CD14-positive monocyte (primary cell): Measurements from ENCODE around the gene PPP1R16B. TPM values are rescaled to one million over a fixed set of nuclear protein-coding genes. Genes with fewer than 3 reads are reported as not detected.

Source experiments
- DNase-seq, 3 donors: peaks; one replicate each; pipeline ENCODE4 v3.0.0-alpha.2; 2011 to 2022
- H2AFZ ChIP-seq: 2 replicates; pipeline ENCODE4 v1.6.0; 2012; ENCODE audit warnings: mild to moderate bottlenecking, low read depth, low read length, inconsistent platforms; ENCODE audit not compliant: insufficient read depth, poor library complexity, severe bottlenecking
- H3K27ac ChIP-seq, 2 donors: 1 replicate in 1 of 2; 2 replicates in 1 of 2; pipeline ENCODE4 v1.5.1; 2012 to 2013; ENCODE audit warnings: low read length in 2 of 2, control low read depth in 1 of 2, inconsistent platforms in 1 of 2, low read depth in 1 of 2, mild to moderate bottlenecking in 1 of 2
- H3K27me3 ChIP-seq, 2 donors: one replicate each; pipeline versions ENCODE4 v1.6.0 to v1.6.1; 2011 to 2013; ENCODE audit warnings: low read length in 2 of 2; ENCODE audit not compliant: control insufficient read depth in 2 of 2, insufficient read depth in 2 of 2
- H3K36me3 ChIP-seq, 2 donors: replicated peaks in 1 of 2; 1 replicate in 1 of 2; 2 replicates in 1 of 2; pipeline versions ENCODE4 v1.5.1 to v1.6.1; 2012 to 2013; ENCODE audit warnings: low read length in 2 of 2, control low read depth in 1 of 2, inconsistent platforms in 1 of 2, mild to moderate bottlenecking in 1 of 2; ENCODE audit not compliant: insufficient read depth in 2 of 2, control insufficient read depth in 1 of 2
- H3K4me1 ChIP-seq, 2 donors: 1 replicate in 1 of 2; 2 replicates in 1 of 2; pipeline versions ENCODE4 v1.5.1 to v1.6.1; 2012 to 2013; ENCODE audit warnings: low read length in 2 of 2, control low read depth in 1 of 2, inconsistent platforms in 1 of 2, mild to moderate bottlenecking in 1 of 2, moderate library complexity in 1 of 2; ENCODE audit not compliant: insufficient read depth in 2 of 2, control insufficient read depth in 1 of 2
- H3K4me2 ChIP-seq: replicated peaks from 2 replicates; pipeline ENCODE3; 2012; ENCODE audit warnings: low read length, moderate library complexity, mild to moderate bottlenecking; ENCODE audit not compliant: poor library complexity, severe bottlenecking; ENCODE audit errors: extremely low read depth
- H3K4me3 ChIP-seq, 3 experiments: fragments of 200-600 bp in 1 of 3; sonication (generic) in 1 of 3; replicated peaks in 1 of 3; 1 replicate in 2 of 3; 2 replicates in 1 of 3; pipeline ENCODE4 v1.5.1; 2011 to 2013; ENCODE audit warnings: low read length in 3 of 3, mild to moderate bottlenecking in 3 of 3, control low read depth in 2 of 3, low read depth in 2 of 3, inconsistent platforms in 1 of 3, moderate library complexity in 1 of 3
- H3K79me2 ChIP-seq: 2 replicates; pipeline ENCODE4 v1.6.0; 2012; ENCODE audit warnings: mild to moderate bottlenecking, control low read depth, inconsistent platforms, low read length, moderate library complexity; ENCODE audit not compliant: insufficient read depth
- H3K9ac ChIP-seq: 2 replicates; pipeline ENCODE4 v1.6.0; 2017; ENCODE audit warnings: low read length, mild to moderate bottlenecking; ENCODE audit not compliant: insufficient read depth, poor library complexity, severe bottlenecking
- H3K9me3 ChIP-seq, 2 donors: replicated peaks in 1 of 2; 1 replicate in 1 of 2; 2 replicates in 1 of 2; pipeline versions ENCODE4 v1.5.1 to v1.6.1; 2012 to 2013; ENCODE audit warnings: low read length in 2 of 2, control low read depth in 1 of 2; ENCODE audit not compliant: control insufficient read depth in 1 of 2, insufficient read depth in 1 of 2
- H4K20me1 ChIP-seq: 2 replicates; pipeline ENCODE4 v1.6.0; 2012; ENCODE audit warnings: mild to moderate bottlenecking, low read length, control low read depth, moderate library complexity; ENCODE audit not compliant: insufficient read depth
- H3K27ac Mint-ChIP-seq, 7 donors: one replicate each; pipeline ENCODE4 v1.8.0; 2020; ENCODE audit warnings: mild to moderate bottlenecking in 7 of 7, mixed read lengths in 7 of 7, moderate library complexity in 6 of 7, inconsistent platforms in 2 of 7
- H3K27me3 Mint-ChIP-seq, 3 donors: one replicate each; pipeline ENCODE4 v1.8.0; 2021 to 2022; ENCODE audit warnings: low read depth in 3 of 3, mild to moderate bottlenecking in 3 of 3, mixed read lengths in 3 of 3, moderate library complexity in 3 of 3, inconsistent platforms in 1 of 3
- H3K36me3 Mint-ChIP-seq, 2 donors: one replicate each; pipeline ENCODE4 v1.8.0; 2020; ENCODE audit warnings: mixed read lengths in 2 of 2, inconsistent platforms in 1 of 2, mild to moderate bottlenecking in 1 of 2
- H3K4me1 Mint-ChIP-seq: one replicate; pipeline ENCODE4 v1.8.0; 2020; ENCODE audit warnings: mild to moderate bottlenecking, mixed read lengths
- H3K4me3 Mint-ChIP-seq, 2 donors: one replicate each; pipeline ENCODE4 v1.8.0; 2020; ENCODE audit warnings: mild to moderate bottlenecking in 2 of 2, mixed read lengths in 2 of 2, moderate library complexity in 1 of 2
- H3K9me3 Mint-ChIP-seq, 7 donors: one replicate each; pipeline ENCODE4 v1.8.0; 2020 to 2022; ENCODE audit warnings: mixed read lengths in 7 of 7, mild to moderate bottlenecking in 6 of 7, moderate library complexity in 6 of 7, inconsistent platforms in 2 of 7
- WGBS: methylation state at CpG from one replicate; pipeline ENCODE4 v1.1.5; 2013; ENCODE audit warnings: missing lambda C conversion rate; ENCODE audit not compliant: insufficient coverage; 5-methylcytosine and 5-hydroxymethylcytosine counted together
- intact Hi-C, 2 donors: fragments of 100-400 bp; cut with micrococcal nuclease; formaldehyde crosslinking; loops; one replicate each; pipeline versions ENCODE4 v1.15.0 to v1.15.1; 2023
- polyA plus RNA-seq, 3 donors: library from polyadenylated mRNA; depleted of rRNA in 1 of 3; unstranded in 2 of 3; stranded (reverse) in 1 of 3; fragments of 300-500 nt in 2 of 3; fragments of >200 nt in 1 of 3; fragmentation: Illumina TruSeq in 2 of 3; gene quantifications; 1 replicate in 2 of 3; 2 replicates in 1 of 3; pipeline ENCODE4 v1.2.3, GENCODE V29; 2012 to 2021
- TF ChIP-seq, protein P1 (sequence below): fragments of 200-600 bp; IDR thresholded peaks from one replicate; pipeline ENCODE4 v1.8.0; 2022; ENCODE audit warnings: antibody characterized with exemption, mild to moderate bottlenecking

The PPP1R16B gene
- polyA plus RNA-seq, 3 donors = 1.1 to 4.4 (median 1.4) TPM

DNA sequence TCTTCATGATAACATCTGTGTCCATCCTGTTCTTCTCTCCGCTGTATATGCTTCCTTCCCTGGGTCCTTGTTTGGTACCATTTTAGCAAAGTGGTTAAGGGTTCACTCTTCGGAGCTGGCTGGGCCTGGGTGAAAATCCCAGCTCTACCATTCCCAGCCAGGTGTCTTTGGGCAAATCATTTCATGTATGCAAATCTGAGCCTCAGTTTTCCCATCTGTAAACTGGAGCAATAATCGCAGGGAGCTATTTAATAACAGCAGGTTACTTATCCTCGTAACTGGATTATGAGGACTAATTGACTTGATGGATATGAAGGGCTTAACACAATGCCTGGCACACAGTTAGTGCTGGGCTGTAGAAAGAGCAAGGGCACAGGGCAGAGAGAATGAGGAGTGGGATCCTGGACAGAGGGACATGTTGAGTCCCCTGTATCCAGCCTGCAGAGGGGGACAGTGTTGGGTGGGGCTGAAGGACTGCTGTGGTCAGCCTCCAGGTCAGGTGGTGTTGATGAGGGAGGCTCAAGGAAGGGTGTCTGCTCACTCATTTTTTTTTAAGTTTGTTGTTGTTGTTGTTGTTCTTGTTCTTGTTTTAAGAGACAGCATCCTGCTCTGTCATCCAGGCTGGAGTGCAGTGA is 76.4 kb downstream of the PPP1R16B start:
- no peak overlapping the region for H3K27ac ChIP-seq
- no peaks in the 10 kb centered on the region for H3K27me3 ChIP-seq
- no peaks in the 10 kb centered on the region for H3K9me3 ChIP-seq
- H3K4me3 ChIP-seq = no peak overlapping the region
- 100% methylated on average over 3 of the region's 4 CpGs for WGBS
- Mint-ChIP-seq H3K27me3 (peaks cover 0 to 6% (median 5%) of the 10 kb centered on the region in 3 donors), H3K36me3 (peaks cover 0 to 4% of the 10 kb centered on the region in 2 donors), H3K27ac (peak overlapping the region in 1 of 7 donors; percentile 21), H3K9me3 (peaks cover 0 to 2% (median 0%) of the 10 kb centered on the region in 7 donors), H3K4me1 (peaks cover 31% of the 10 kb centered on the region), H3K4me3 (no peak overlapping the region)
- H4K20me1 ChIP-seq = peaks cover 5% of the 10 kb centered on the region
- peaks cover 9 to 17% of the 10 kb centered on the region in 2 donors for H3K4me1 ChIP-seq
- no peak overlapping the region for H2AFZ ChIP-seq
- no peaks in the 10 kb centered on the region for H3K79me2 ChIP-seq
- no peak overlapping the region for H3K4me2 ChIP-seq
- no peak for DNase-seq
- TF ChIP-seq, protein P1, sequence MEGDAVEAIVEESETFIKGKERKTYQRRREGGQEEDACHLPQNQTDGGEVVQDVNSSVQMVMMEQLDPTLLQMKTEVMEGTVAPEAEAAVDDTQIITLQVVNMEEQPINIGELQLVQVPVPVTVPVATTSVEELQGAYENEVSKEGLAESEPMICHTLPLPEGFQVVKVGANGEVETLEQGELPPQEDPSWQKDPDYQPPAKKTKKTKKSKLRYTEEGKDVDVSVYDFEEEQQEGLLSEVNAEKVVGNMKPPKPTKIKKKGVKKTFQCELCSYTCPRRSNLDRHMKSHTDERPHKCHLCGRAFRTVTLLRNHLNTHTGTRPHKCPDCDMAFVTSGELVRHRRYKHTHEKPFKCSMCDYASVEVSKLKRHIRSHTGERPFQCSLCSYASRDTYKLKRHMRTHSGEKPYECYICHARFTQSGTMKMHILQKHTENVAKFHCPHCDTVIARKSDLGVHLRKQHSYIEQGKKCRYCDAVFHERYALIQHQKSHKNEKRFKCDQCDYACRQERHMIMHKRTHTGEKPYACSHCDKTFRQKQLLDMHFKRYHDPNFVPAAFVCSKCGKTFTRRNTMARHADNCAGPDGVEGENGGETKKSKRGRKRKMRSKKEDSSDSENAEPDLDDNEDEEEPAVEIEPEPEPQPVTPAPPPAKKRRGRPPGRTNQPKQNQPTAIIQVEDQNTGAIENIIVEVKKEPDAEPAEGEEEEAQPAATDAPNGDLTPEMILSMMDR = no peak
- no peaks in the 10 kb centered on the region for H3K36me3 ChIP-seq
- intact Hi-C loops = no loop called here
- no peak overlapping the region for H3K9ac ChIP-seq

DNA sequence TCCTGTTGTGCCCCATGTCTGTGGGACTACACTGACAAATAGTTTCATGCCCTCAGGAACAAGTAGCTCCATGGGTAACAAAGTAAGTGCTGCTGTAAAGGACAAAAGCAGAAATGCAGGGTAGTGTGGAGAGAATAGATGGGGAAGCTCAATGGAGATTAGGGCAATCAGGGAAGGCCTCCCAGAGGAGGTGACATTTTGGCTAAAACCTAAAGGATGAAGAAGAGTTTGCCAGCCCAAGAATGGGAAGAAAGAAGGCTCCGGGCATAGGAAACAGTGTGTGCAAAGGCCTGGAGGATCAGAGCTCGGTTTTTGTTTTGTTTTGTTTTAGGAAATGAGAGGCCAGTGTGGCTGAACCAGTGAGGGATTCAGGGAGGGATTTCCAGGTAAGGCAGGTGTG is 77.1 kb downstream of the PPP1R16B start:
- Histone ChIP-seq H3K9ac (no peak overlapping the region), H3K9me3 (no peaks in the 10 kb centered on the region), H3K27ac (no peak overlapping the region), H3K4me1 (peaks cover 9 to 17% of the 10 kb centered on the region in 2 donors), H3K4me3 (no peak overlapping the region), H3K4me2 (no peak overlapping the region), H3K79me2 (no peaks in the 10 kb centered on the region), H3K36me3 (no peaks in the 10 kb centered on the region), H3K27me3 (no peaks in the 10 kb centered on the region), H4K20me1 (peaks cover 5% of the 10 kb centered on the region), H2AFZ (no peak overlapping the region)
- TF ChIP-seq, protein P1 = no peak
- Mint-ChIP-seq H3K4me1 (peaks cover 31% of the 10 kb centered on the region), H3K27ac (peak overlapping the region in 1 of 7 donors; percentile 16), H3K4me3 (no peak overlapping the region), H3K36me3 (peaks cover 0 to 1% of the 10 kb centered on the region in 2 donors), H3K27me3 (peaks cover 0 to 5% (median 5%) of the 10 kb centered on the region in 3 donors), H3K9me3 (peaks cover 0 to 2% (median 0%) of the 10 kb centered on the region in 7 donors)
- intact Hi-C loops = no loop called here
- 97% methylated on average over 2 of the region's 2 CpGs for WGBS
- DNase-seq = no peak
